ENCODE results near the gene OR6K3.

Gene OR6K3

DNA sequence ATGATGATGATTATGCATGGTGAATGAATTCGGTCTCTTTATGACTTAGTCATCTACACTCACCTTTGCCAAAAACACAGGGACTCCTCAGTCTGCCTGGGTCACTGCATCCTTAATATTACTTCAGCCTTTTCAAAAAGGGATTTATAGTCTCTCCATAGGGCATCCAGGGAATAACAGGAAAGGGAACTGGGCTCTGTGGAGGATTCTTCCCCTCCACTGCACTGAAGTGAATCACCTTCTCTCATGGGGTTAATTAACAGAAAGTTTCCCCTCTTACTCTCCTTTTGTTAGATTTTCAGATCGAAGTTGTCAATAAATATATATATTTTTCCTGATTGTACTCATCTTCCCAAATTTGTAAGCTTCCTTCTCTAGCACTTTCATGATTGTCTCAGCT, at the start of gene OR6K3:
Gene OR6K3, minus strand, starts transcription at position 101 of the 400 bp plus-strand sequence. CDS start 2,605 bp downstream, outside the sequence.
- TF ChIP-seq, protein P1, sequence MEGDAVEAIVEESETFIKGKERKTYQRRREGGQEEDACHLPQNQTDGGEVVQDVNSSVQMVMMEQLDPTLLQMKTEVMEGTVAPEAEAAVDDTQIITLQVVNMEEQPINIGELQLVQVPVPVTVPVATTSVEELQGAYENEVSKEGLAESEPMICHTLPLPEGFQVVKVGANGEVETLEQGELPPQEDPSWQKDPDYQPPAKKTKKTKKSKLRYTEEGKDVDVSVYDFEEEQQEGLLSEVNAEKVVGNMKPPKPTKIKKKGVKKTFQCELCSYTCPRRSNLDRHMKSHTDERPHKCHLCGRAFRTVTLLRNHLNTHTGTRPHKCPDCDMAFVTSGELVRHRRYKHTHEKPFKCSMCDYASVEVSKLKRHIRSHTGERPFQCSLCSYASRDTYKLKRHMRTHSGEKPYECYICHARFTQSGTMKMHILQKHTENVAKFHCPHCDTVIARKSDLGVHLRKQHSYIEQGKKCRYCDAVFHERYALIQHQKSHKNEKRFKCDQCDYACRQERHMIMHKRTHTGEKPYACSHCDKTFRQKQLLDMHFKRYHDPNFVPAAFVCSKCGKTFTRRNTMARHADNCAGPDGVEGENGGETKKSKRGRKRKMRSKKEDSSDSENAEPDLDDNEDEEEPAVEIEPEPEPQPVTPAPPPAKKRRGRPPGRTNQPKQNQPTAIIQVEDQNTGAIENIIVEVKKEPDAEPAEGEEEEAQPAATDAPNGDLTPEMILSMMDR (IDR thresholded peaks at IDR 0.05; ENCODE audit: insufficient read depth, missing control alignments), result no peak
- no peak for DNase-seq (ENCODE audit: insufficient read length, low spot score)
- FAIRE-seq, result no peak

DNA sequence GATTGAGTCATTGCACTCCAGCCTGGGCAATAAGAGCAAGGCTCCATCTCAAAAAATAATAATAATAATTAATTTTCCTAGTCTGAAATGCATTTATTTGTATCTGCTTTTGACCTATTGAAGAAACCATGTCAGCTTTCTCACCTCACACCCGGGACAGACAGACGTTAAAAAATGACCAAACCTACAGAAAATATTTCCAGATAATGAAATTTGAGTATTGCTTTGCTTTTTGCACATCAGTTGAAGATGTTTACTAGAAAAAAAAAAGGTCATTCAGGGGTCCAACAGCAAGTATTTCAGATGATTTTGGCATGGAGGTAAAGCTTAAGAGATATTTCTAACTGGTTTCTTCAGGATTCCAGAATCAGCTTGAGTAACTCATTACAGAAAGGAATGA, 33.9 kb upstream of the OR6K3 start, which contains the start of gene OR6K6:
Gene OR6K6, plus strand, starts transcription at position 301 of the 400 bp plus-strand sequence. CDS start 168 bp downstream, outside the sequence.
- no peak for FAIRE-seq
- no peak for DNase-seq (ENCODE audit: insufficient read length, low spot score)
- TF ChIP-seq, protein P1 (IDR thresholded peaks at IDR 0.05; ENCODE audit: insufficient read depth, missing control alignments), result no peak

DNA sequence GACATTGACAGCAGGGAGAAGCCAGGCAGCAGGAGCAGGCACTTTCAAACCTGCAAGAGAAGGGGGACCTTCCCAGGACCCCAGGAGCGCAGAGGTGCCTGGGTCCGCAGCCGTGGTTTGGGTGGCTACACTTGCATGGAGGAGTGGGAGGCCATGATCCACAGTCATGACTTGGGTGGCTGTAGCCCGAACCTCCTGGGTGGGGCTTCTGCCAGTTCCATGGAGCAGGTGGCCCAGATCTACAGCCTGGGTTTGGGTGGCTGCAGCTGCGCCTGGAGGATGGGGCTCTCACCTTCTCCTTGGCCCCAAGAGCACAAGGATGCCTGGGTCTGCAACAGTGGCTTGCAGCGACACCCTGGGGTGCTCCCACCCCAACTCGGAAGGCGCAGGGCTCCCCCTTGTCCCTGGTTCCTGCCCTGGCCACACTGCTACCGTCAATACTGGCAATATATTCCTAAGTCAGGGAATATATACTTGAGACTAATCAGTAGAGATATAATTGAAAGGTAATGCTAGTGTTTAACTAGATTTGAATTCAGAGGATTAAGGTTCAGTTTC, 31.7 kb upstream of the OR6K3 start:
- FAIRE-seq, result no peak
- DNase-seq (ENCODE audit: insufficient read length, low spot score), result no peak
- TF ChIP-seq, protein P1 (IDR thresholded peaks at IDR 0.05; ENCODE audit: insufficient read depth, missing control alignments), result no peak

DNA sequence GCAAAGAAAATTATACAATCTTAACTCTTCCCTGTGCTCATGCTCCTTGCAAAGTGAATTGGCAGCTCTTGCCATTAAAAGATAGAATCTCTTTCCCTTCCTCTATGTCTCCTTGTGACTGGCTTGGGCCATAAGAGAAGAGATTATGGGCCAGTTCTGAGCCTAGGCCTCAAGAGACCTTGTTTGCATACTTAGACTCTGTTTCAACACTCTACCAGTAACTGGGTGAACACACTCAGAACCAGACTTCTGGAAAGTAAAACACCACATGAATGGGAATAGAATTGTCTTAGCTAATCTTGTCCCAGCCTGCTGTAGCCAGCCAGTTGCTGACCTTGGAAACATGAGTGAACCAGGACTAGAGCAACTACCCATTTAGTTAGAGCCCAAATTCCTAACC, 15.3 kb upstream of the OR6K3 start:
- no peak for FAIRE-seq
- DNase-seq (ENCODE audit: insufficient read length, low spot score), result no peak
- TF ChIP-seq, protein P1 (IDR thresholded peaks at IDR 0.05; ENCODE audit: insufficient read depth, missing control alignments), result no peak

- DNase-seq (ENCODE audit: insufficient read length, low spot score) (no peak), FAIRE-seq (no peak)
- TF ChIP-seq, protein P1 (IDR thresholded peaks at IDR 0.05; ENCODE audit: insufficient read depth, missing control alignments), result no peak
Observed at GRCh38 chr1:158732524-158732923, 12.0 kb upstream of the OR6K3 start.

- TF ChIP-seq, protein P1 (IDR thresholded peaks at IDR 0.05; ENCODE audit: insufficient read depth, missing control alignments), result no peak
- FAIRE-seq (no peak), DNase-seq (ENCODE audit: insufficient read length, low spot score) (no peak)
Observed at GRCh38 chr1:158731707-158732106, 11.2 kb upstream of the OR6K3 start.

- DNase-seq (ENCODE audit: insufficient read length, low spot score), result no peak
- TF ChIP-seq, protein P1 (IDR thresholded peaks at IDR 0.05; ENCODE audit: insufficient read depth, missing control alignments), result no peak
- FAIRE-seq, result no peak
Observed at GRCh38 chr1:158730453-158730852, 9.9 kb upstream of the OR6K3 start.
